GM12872 (cell line): ENCODE data around the gene CBX2.

Experiments used
- TF ChIP-seq, protein P1 (sequence below): IDR thresholded peaks from 3 replicates; pipeline ENCODE4 v1.5.1; 2011; ENCODE audit warnings: low read depth, mild to moderate bottlenecking, low read length, moderate library complexity; ENCODE audit not compliant: insufficient read depth

The CBX2 gene

DNA sequence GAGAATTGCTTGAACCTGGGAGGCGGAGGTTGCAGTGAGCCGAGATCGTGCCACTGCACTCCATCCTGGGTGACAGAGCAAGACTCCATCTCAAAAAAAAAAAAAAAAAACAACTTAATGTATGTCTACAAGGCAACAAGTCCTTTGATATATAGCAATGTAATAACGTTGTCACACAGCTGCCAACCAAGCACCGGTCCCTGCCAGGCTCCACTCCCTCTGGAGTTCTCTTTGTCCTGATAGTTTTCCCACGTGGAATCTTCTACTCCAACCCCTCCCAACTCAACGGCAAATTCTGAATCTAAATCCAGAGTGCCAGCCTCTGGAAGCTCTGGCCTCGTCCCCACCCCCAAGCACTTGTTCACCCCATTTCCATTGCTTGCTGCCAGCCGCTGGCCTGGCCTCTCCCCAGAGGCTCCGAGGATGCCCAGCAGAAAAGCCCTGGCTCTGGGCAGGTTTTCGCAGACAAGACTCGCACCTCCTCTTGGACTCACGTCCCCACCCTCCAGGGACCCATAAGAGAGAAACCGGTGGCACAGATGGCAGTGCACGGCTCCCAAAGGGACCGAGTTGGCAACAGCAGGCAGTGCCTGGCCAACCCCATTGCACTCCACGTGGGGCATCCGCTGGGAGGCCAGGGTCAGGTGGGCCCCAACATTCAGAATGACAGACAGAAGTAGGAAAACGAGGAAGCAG lies 15.9 kb upstream of the CBX2 start:
- TF ChIP-seq, protein P1, sequence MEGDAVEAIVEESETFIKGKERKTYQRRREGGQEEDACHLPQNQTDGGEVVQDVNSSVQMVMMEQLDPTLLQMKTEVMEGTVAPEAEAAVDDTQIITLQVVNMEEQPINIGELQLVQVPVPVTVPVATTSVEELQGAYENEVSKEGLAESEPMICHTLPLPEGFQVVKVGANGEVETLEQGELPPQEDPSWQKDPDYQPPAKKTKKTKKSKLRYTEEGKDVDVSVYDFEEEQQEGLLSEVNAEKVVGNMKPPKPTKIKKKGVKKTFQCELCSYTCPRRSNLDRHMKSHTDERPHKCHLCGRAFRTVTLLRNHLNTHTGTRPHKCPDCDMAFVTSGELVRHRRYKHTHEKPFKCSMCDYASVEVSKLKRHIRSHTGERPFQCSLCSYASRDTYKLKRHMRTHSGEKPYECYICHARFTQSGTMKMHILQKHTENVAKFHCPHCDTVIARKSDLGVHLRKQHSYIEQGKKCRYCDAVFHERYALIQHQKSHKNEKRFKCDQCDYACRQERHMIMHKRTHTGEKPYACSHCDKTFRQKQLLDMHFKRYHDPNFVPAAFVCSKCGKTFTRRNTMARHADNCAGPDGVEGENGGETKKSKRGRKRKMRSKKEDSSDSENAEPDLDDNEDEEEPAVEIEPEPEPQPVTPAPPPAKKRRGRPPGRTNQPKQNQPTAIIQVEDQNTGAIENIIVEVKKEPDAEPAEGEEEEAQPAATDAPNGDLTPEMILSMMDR: no peak

DNA sequence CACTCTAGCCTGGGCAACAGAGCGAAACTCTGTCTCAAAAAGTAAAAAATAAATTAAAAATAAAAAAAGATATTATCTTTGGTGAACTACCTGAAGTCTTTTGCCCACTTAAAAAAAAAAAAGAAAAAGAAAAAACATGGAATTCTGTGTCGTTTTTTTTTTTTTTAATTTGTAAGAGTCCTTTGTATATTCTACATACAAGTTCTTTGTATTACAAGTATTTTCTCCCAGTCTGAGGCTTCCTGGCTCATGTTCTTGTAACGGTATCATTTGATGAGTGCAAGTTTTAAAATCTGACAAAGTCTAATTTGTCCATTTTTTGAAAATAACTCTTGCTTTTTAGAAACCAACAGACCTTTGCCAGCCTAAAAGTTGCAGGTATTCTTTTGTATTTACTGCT lies 12.2 kb upstream of the CBX2 start:
- TF ChIP-seq, protein P1: no peak

DNA sequence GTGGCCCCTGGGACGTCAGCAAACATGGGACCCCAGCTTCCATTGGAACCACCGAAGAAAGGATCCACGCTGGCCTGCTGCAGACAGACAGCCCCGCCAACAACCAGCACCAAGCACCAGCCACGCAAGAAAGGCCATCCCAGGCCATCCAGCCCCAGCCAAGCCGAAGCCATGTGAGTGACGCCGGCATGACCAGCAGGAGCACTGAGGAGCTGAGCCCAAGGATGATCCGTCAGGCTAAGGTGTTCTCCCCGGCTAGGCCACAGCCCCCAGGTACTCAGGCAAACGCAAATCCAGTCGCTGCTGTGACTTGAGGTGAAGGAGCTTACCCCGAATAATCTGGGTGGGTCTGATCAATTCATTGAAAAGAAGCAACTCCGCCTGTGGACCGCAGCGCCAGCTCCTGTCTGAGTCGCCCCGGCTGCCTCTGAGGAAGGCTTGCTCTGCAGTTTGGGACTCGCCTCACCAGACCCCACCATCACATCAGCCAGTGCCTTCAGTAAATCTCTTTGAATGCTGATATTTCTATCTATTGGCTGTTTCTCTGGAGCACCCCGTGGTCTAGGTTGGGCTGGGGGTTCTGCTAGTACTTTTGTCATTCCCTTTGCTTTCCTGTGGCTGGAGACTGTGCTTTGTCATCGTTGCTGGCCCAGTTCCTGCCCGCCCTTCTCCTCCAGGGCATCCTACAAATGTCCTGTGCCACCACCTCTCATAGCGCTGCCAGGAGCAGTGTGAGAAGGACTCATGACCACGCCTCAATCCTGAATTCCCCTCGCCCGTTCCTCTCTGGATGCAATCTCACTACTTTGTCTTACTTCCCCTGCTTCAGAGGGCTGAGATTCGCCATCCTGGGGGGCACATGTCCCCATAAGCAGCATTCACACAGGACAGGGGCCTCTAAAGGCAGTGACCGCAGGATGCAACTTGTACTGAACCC lies 8.1 kb upstream of the CBX2 start:
- TF ChIP-seq, protein P1: no peak

DNA sequence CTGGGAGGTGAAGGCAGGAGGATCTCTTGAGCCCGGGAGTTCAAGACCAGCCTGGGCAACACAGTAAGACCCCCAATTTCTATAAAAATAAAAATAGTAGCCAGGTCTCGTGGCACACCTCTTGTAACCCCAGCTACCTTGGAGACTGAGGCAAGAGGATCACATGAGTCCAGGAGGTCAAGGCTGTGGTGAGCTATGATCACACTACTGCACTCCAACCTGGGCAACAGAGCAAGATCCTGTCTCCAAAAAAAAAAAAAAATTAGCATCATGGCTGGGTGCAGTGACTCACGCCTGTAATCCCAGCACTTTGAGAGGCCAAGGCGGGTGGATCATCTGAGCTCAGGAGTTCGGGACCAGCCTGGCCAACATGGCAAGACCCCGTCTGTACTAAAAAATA lies 6.7 kb upstream of the CBX2 start:
- TF ChIP-seq, protein P1: no peak

DNA sequence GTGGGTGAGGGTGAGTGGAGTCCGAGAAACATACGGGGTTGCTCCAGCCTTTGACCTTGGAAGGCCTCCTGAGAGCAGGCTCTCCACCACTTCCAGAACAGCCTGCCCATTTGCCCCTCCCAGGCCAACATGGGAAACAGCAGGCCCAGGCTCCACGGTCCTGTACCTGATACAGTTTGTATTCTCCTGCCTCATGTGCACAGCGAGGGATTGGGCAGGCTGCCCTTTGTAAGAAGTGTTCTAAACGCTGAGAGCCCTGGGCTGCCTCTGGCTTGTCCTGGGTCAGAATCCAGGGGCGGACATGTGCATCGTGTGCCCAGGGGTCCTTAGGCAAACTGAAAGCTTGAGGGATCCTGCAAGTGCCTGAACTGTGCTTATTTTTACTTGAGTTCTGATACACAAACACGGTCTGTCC lies 3.4 kb upstream of the CBX2 start:
- TF ChIP-seq, protein P1: no peak

DNA sequence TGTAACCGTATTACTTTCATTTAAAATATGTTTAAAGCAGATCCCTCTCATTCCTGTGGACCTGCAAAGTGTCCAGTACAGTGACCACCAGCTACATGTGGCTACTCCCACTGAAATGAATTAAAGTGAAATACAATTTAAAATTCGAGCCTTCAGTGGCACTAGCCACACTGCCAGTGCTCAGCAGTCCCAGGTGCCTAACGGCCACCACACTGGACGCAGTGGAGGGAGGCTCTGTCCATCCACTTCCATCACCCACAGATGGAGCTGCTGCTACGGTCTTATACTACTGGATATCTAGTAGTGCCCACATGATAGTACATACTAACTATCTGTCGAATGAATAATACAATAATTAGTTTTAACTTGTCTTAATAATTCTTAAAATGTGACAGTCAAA lies 2.3 kb upstream of the CBX2 start:
- TF ChIP-seq, protein P1: no peak

DNA sequence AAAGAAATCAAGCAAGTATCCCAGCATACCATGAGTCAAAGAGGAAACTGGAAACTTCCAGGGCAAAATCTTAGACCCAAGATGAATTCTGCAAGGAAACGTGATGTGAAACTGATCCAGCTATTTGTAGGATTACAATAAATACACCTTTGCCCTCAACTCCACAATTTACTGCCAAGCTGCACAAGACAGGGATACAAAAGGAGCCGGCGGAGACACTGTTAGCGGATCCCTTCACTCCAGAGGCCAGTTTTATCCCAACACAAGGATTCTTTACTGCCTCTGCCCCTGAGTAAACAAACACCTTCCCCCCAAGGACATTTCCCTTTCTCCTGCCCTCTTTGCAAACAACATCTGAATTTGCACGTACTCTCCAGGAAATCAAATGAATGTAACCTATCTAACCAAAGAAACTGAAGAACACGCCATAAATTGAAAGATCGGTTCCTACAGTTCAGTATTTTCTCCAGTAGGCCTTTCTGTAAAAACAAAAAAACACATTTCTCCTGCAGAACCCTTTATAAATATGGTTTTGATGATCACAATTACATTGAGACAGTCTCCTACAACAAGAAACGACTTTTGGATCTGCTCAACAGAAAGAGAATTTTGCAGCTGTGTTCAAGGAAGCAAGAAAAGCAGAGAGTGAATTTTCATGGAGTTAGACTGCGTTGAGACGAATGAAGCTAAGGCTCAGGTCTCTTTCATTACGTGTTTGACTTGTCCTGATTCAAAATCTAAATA lies 1.4 kb upstream of the CBX2 start:
- TF ChIP-seq, protein P1: no peak
